HepG2 (cell line): Measurements from ENCODE around the gene WWC2.

ENCODE experiments used
- EP300 ChIP-seq, 3 experiments: sonication (generic) in 1 of 3; formaldehyde crosslinking in 1 of 3; IDR thresholded peaks; 2 replicates each; pipeline versions ENCODE4 v1.5.1 to v1.6.1; 2011 to 2020; ENCODE audit warnings: low read depth in 2 of 3, low read length in 2 of 3, borderline replicate concordance in 1 of 3, improper control_type of control experiment in 1 of 3, mild to moderate bottlenecking in 1 of 3, missing genetic modification reagents in 1 of 3, moderate library complexity in 1 of 3
- HNF4A ChIP-seq: sonication (generic); formaldehyde crosslinking; IDR thresholded peaks from 2 replicates; pipeline ENCODE4 v1.4.0; 2020; ENCODE audit warnings: missing genetic modification reagents
- SP2 ChIP-seq: sonication (generic); formaldehyde crosslinking; IDR thresholded peaks from 2 replicates; pipeline ENCODE4 v1.5.1; 2020; ENCODE audit warnings: mild to moderate bottlenecking, missing genetic modification reagents
- TAF1 ChIP-seq: sonication (generic); formaldehyde crosslinking; IDR thresholded peaks from 2 replicates; pipeline ENCODE4 v1.4.0; 2020; ENCODE audit warnings: missing genetic modification reagents
- ZNF121 ChIP-seq: sonication (generic); formaldehyde crosslinking; IDR thresholded peaks from 2 replicates; pipeline ENCODE4 v1.5.0; 2020; ENCODE audit warnings: mild to moderate bottlenecking, missing genetic modification reagents
- ZNF660 ChIP-seq: sonication (generic); formaldehyde crosslinking; IDR thresholded peaks from 2 replicates; pipeline ENCODE4 v1.5.1; 2020; ENCODE audit warnings: mild to moderate bottlenecking, low read depth, missing genetic modification reagents, borderline replicate concordance
- TF ChIP-seq, protein P1 (sequence below): IDR thresholded peaks from 2 replicates; pipeline ENCODE4 v1.6.1; 2012; ENCODE audit warnings: low read depth, low read length, improper control_type of control experiment
- TF ChIP-seq, protein P2 (sequence below): sonication (generic); formaldehyde crosslinking; IDR thresholded peaks from 2 replicates; pipeline ENCODE4 v1.5.0; 2020; ENCODE audit warnings: missing genetic modification reagents

GRCh38 chr4:183147196-183147595 is 48.1 kb downstream of the WWC2 start:
- TF ChIP-seq ZNF121 (no peak), TAF1 (CRISPR knock-in tag) (no peak), HNF4A (CRISPR knock-in tag) (no peak), SP2 (CRISPR knock-in tag) (no peak), ZNF660 (no peak), EP300 (IDR thresholded peaks at IDR 0.05; ENCODE audit: low read depth in 2 of 2, low read length in 2 of 2) (no peak), EP300 (CRISPR knock-in tag; IDR thresholded peaks at IDR 0.05; ENCODE audit: borderline replicate concordance) (no peak)
- TF ChIP-seq, protein P1, sequence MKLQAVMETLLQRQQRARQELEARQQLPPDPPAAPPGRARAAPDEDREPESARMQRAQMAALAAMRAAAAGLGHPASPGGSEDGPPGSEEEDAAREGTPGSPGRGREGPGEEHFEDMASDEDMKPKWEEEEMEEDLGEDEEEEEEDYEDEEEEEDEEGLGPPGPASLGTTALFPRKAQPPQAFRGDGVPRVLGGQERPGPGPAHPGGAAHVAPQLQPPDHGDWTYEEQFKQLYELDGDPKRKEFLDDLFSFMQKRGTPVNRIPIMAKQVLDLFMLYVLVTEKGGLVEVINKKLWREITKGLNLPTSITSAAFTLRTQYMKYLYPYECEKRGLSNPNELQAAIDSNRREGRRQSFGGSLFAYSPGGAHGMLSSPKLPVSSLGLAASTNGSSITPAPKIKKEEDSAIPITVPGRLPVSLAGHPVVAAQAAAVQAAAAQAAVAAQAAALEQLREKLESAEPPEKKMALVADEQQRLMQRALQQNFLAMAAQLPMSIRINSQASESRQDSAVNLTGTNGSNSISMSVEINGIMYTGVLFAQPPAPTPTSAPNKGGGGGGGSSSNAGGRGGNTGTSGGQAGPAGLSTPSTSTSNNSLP = no peak
- TF ChIP-seq, protein P2, sequence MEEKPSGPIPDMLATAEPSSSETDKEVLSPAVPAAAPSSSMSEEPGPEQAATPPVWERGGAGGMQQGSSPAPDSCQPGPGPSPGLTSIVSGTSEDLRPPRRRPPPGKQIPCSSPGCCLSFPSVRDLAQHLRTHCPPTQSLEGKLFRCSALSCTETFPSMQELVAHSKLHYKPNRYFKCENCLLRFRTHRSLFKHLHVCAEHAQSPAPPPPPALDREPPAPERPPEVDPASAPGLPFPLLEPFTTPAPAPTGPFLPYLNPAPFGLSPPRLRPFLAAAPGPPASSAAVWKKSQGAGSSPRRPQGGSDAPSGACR (CRISPR knock-in tag) = no peak
